ENCODE results near the gene HPCAL1. TPM values are rescaled to one million over a fixed set of nuclear protein-coding genes. Genes with fewer than 3 reads are reported as not detected.

HPCAL1 gene
- total RNA-seq, 2 experiments from 2014 or later: 9.2 to 9.7 TPM

- Histone ChIP-seq H3K36me3 (ENCODE audit: insufficient read depth, low read length) (no peaks in the 10 kb centered on the region), H3K9me3 (ENCODE audit: low read length) (no peaks in the 10 kb centered on the region), H3K4me1 (ENCODE audit: insufficient read depth, low read length, poor library complexity, severe bottlenecking) (peaks cover 10% of the 10 kb centered on the region), H3K4me3 (ENCODE audit: low read depth, low read length, poor library complexity, severe bottlenecking) (no peak overlapping the region), H2AFZ (ENCODE audit: low read length) (no peak overlapping the region), H4K20me1 (ENCODE audit: insufficient read depth, low read length) (no peaks in the 10 kb centered on the region), H3K9me2 (ENCODE audit: insufficient read depth, low read length) (no peaks in the 10 kb centered on the region), H3K4me2 (ENCODE audit: low read length) (no peak overlapping the region), H3K27ac (ENCODE audit: low read depth, low read length, poor library complexity, severe bottlenecking) (no peak overlapping the region), H3K79me2 (ENCODE audit: insufficient read depth, low read depth, low read length) (no peaks in the 10 kb centered on the region)
- DNase-seq (ENCODE audit: low spot score): no peak
- CTCF ChIA-PET (ENCODE audit: unreplicated experiment): no interaction called here
- BruUV-seq (replicated peaks): no TSS peak
- TF ChIP-seq CTCF (conservative IDR thresholded peaks at IDR 0.05; ENCODE audit: low read length) (no peak), EZH2phosphoT487 (IDR thresholded peaks at IDR 0.05; ENCODE audit: borderline replicate concordance, low read depth, low read length) (no peak)
- intact Hi-C loops (cut with micrococcal nuclease; ENCODE audit: unreplicated experiment): no loop called here
- POLR2A ChIA-PET: interaction anchor here (1.2 kb wide), 1 partner anchor 10 kb away, joined by 3 read pairs; no protein-coding TSS in a partner anchor
Measured at GRCh38 chr2:10283106-10284062, 19.3 kb upstream of the HPCAL1 start.

GRCh38 chr2:10284108-10284870 is 18.4 kb upstream of the HPCAL1 start:
- H3K36me3 ChIP-seq (ENCODE audit: insufficient read depth, low read length): no peaks in the 10 kb centered on the region
- H3K4me3 ChIP-seq (ENCODE audit: low read depth, low read length, poor library complexity, severe bottlenecking): no peak overlapping the region
- ChIA-PET CTCF (ENCODE audit: unreplicated experiment) (no interaction called here), POLR2A (interaction anchor here (0.6 to 1.2 kb wide), 2 partner anchors 9 to 210 kb away, joined by 3 read pairs; no protein-coding TSS in a partner anchor)
- no peaks in the 10 kb centered on the region for H4K20me1 ChIP-seq (ENCODE audit: insufficient read depth, low read length)
- H2AFZ ChIP-seq (ENCODE audit: low read length): no peak overlapping the region
- no peak overlapping the region for H3K27ac ChIP-seq (ENCODE audit: low read depth, low read length, poor library complexity, severe bottlenecking)
- no peaks in the 10 kb centered on the region for H3K9me3 ChIP-seq (ENCODE audit: low read length)
- TF ChIP-seq EZH2phosphoT487 (IDR thresholded peaks at IDR 0.05; ENCODE audit: borderline replicate concordance, low read depth, low read length) (no peak), CTCF (conservative IDR thresholded peaks at IDR 0.05; ENCODE audit: low read length) (no peak)
- H3K4me1 ChIP-seq (ENCODE audit: insufficient read depth, low read length, poor library complexity, severe bottlenecking): peaks cover 10% of the 10 kb centered on the region
- BruUV-seq (replicated peaks): no TSS peak
- no peak for DNase-seq (ENCODE audit: low spot score)
- no peaks in the 10 kb centered on the region for H3K9me2 ChIP-seq (ENCODE audit: insufficient read depth, low read length)
- no peak overlapping the region for H3K4me2 ChIP-seq (ENCODE audit: low read length)
- intact Hi-C loops (cut with micrococcal nuclease; ENCODE audit: unreplicated experiment): no loop called here
- no peaks in the 10 kb centered on the region for H3K79me2 ChIP-seq (ENCODE audit: insufficient read depth, low read depth, low read length)

Measured in OCI-LY7 (cell line).